Effector memory CD4-positive, alpha-beta T cell (primary cell): ENCODE data around the gene HSPA4.

Source experiments
- DNase-seq, 3 donors: peaks; one replicate each; pipeline ENCODE4 v3.0.0-alpha.2; 2020
- H3K27ac ChIP-seq: 2 replicates; pipeline ENCODE4 v1.7.0; 2013; ENCODE audit warnings: mild to moderate bottlenecking, low read length, moderate library complexity; ENCODE audit not compliant: insufficient read depth, poor library complexity, severe bottlenecking
- H3K27me3 ChIP-seq: replicated peaks from 2 replicates; pipeline ENCODE4 v1.7.0; 2013; ENCODE audit warnings: mild to moderate bottlenecking, low read length; ENCODE audit not compliant: insufficient read depth, control insufficient read depth, poor library complexity, severe bottlenecking
- H3K36me3 ChIP-seq: 2 replicates; pipeline ENCODE4 v1.7.0; 2013; ENCODE audit warnings: mild to moderate bottlenecking, low read length, moderate library complexity; ENCODE audit not compliant: control insufficient read depth, insufficient read depth
- H3K4me1 ChIP-seq: 2 replicates; pipeline ENCODE4 v1.7.0; 2013; ENCODE audit warnings: low read length, mild to moderate bottlenecking; ENCODE audit not compliant: control insufficient read depth, insufficient read depth, poor library complexity, severe bottlenecking
- H3K4me3 ChIP-seq: 2 replicates; pipeline ENCODE4 v1.7.0; 2013; ENCODE audit warnings: low read length, low read depth, mild to moderate bottlenecking; ENCODE audit not compliant: insufficient read depth, poor library complexity, severe bottlenecking
- H3K9me3 ChIP-seq: 2 replicates; pipeline ENCODE4 v1.7.0; 2013; ENCODE audit warnings: mild to moderate bottlenecking, low read length, moderate library complexity; ENCODE audit not compliant: control insufficient read depth

HSPA4 gene

DNA sequence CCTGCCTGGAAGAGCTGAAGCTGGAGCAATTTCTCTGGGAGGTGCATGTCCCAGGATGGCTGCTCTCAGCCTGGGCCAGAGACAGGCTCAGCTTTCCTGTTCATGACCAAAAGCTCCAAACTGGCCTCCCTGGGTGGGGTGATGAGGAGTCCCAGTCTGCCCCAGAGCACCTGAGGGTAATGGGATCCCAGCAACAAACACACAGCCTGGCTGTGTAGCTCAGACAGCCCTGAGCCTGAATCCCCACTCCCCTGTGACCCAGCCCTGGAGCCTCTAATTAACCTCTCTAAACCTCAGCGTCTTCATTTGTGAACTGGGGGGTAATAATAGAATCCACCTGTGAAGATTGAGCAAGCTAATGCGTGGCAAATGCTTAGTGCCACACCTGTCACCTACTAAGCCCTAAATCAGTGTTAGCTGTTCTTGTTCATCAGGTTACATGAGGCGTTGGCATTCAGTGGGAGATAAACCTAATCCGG, 67.5 kb downstream of the HSPA4 start:
- Histone ChIP-seq H3K4me3 (no peak overlapping the region), H3K27me3 (no peaks in the 10 kb centered on the region), H3K4me1 (no peaks in the 10 kb centered on the region), H3K36me3 (no peaks in the 10 kb centered on the region), H3K9me3 (no peaks in the 10 kb centered on the region), H3K27ac (no peak overlapping the region)
- DNase-seq = no peak

DNA sequence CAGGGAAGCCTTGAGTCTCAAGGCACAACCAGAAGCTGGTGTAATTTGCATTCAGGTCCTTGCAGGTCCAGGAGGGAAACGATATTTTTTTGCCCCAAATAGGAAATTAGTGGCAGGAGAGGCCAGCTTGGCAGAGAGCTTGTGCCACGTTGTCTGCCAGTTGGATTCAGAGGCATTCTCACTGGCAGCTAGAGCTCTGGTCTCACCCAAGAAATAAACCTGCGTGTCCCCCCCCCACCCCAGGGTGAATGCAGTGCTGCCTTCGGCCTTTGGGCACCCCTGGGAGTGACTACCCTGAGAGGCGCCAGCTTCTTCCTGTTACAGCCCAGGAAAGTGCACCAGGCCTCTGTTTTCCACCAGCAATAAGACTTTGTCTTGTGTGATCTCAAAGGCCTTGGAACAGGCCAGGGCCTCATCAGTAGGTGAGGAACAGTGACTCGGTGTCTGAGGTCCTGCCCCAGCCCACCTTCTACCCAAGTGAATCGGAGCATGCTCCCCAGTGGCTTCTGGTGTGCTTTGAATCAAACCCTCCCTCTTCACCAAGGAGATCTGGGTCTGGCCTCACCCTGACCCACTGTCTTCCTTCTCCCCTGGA, 68.4 kb downstream of the HSPA4 start:
- Histone ChIP-seq H3K36me3 (no peaks in the 10 kb centered on the region), H3K4me1 (no peaks in the 10 kb centered on the region), H3K9me3 (no peaks in the 10 kb centered on the region), H3K27me3 (no peaks in the 10 kb centered on the region), H3K4me3 (no peak overlapping the region), H3K27ac (no peak overlapping the region)
- DNase-seq = no peak

DNA sequence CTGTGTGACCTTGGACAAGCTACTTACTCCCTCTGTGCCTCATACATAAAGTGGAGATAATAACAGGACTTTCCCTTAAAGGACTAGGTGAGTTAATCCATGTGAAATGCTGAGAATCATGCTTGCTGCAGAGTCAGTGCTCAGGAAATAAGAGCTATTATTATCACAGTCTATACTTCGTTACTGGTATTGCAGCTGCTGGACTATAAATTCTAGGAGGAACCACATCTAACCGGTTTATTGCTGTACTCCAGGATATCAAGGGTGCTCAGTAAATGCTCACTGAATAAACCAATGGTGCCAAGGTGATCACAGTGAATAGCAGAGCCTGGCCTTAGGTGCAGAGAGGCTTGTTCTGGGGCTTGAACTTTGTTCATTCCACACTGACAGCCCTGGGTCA, 69.3 kb downstream of the HSPA4 start:
- Histone ChIP-seq H3K4me3 (no peak overlapping the region), H3K27me3 (no peaks in the 10 kb centered on the region), H3K4me1 (no peaks in the 10 kb centered on the region), H3K9me3 (no peaks in the 10 kb centered on the region), H3K36me3 (no peaks in the 10 kb centered on the region), H3K27ac (no peak overlapping the region)
- no peak for DNase-seq

- Histone ChIP-seq H3K4me3 (no peak overlapping the region), H3K36me3 (no peaks in the 10 kb centered on the region), H3K9me3 (no peaks in the 10 kb centered on the region), H3K27me3 (no peaks in the 10 kb centered on the region), H3K4me1 (no peaks in the 10 kb centered on the region), H3K27ac (no peak overlapping the region)
- DNase-seq = no peak
These were observed 69.9 kb downstream of the HSPA4 start for GRCh38 chr5:133121611-133122150.

DNA sequence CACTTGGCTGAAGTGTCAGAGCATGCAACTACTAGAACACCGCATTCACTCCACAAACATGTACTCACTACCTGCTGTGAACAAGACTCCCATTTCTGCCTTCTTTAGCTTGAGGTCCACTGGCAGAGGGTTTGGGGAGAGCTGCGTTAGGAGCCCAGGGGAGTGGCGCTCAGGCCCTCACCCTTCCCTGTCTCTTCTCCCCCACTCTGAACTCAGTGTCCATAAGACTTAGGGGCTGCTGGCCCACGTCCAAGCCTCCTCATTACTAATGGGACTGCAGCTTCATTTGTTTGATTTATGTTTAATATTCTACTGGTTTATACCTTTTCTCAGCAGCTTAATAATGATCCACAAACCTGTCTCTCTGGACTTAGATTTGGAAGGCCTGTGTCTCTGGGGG, 70.9 kb downstream of the HSPA4 start:
- H3K36me3 ChIP-seq = no peaks in the 10 kb centered on the region

DNA sequence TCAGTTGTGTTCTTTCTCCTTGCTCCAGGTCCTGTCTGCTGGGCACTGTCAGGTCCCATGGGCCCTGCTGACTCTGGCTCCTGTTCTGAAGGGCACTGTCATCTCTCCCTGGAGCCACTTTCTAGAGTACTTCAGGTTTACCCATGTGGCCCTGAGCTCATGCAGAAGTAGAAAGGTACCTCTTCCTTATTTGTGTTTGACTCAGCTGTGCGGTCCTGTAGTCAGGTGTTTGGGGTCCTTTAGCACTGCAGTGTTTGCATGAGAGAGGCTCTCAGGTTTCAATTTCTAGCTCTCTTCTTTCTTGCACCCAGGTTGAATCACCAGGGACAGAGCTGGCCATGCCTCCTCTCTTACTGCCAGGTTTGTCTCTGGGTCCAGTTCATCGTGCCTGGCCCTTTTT, 71.5 kb downstream of the HSPA4 start:
- Histone ChIP-seq H3K27ac (no peak overlapping the region), H3K27me3 (no peaks in the 10 kb centered on the region), H3K4me1 (no peaks in the 10 kb centered on the region), H3K9me3 (no peaks in the 10 kb centered on the region), H3K4me3 (no peak overlapping the region), H3K36me3 (no peaks in the 10 kb centered on the region)
- DNase-seq = no peak

More for the DNA sequence above, 70.9 kb downstream of the HSPA4 start:
- no peak overlapping the region for H3K4me3 ChIP-seq
- H3K27ac ChIP-seq = no peak overlapping the region
- no peak for DNase-seq
- H3K27me3 ChIP-seq = no peaks in the 10 kb centered on the region
- no peaks in the 10 kb centered on the region for H3K4me1 ChIP-seq
- no peaks in the 10 kb centered on the region for H3K9me3 ChIP-seq

GRCh38 chr5:133124891-133125290, 73.1 kb downstream of the HSPA4 start:
- H3K27ac ChIP-seq = no peak overlapping the region
- no peaks in the 10 kb centered on the region for H3K27me3 ChIP-seq
- no peak for DNase-seq
- no peaks in the 10 kb centered on the region for H3K9me3 ChIP-seq
- H3K4me1 ChIP-seq = no peaks in the 10 kb centered on the region
- no peak overlapping the region for H3K4me3 ChIP-seq
- H3K36me3 ChIP-seq = no peaks in the 10 kb centered on the region

DNA sequence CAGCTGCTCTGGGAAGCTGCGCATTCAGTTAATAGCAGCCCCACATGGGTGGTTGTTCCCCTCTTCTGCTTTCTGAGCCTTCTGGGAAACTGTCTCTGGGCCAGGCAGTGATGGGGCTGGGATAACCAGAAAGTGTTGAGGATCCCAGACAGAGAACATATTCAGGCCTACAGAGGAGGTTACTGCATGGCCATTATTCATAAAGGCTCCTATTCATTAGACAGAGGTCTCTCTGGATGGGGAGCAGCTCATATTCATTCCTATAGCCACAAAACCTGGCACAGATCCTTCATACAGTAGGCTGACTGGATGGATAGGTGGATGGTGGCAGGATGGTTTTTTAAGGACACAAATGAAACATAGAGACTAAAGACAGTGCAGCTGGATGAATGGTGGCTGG, 76.3 kb downstream of the HSPA4 start:
- Histone ChIP-seq H3K4me1 (no peaks in the 10 kb centered on the region), H3K27me3 (no peaks in the 10 kb centered on the region), H3K36me3 (no peaks in the 10 kb centered on the region), H3K27ac (no peak overlapping the region), H3K9me3 (no peaks in the 10 kb centered on the region), H3K4me3 (no peak overlapping the region)
- DNase-seq = no peak

- no peak for DNase-seq
- no peaks in the 10 kb centered on the region for H3K27me3 ChIP-seq
- H3K27ac ChIP-seq = no peak overlapping the region
- no peak overlapping the region for H3K4me3 ChIP-seq
- H3K4me1 ChIP-seq = no peaks in the 10 kb centered on the region
- no peaks in the 10 kb centered on the region for H3K9me3 ChIP-seq
- no peaks in the 10 kb centered on the region for H3K36me3 ChIP-seq
These were observed 77.5 kb downstream of the HSPA4 start for GRCh38 chr5:133129289-133129688.

DNA sequence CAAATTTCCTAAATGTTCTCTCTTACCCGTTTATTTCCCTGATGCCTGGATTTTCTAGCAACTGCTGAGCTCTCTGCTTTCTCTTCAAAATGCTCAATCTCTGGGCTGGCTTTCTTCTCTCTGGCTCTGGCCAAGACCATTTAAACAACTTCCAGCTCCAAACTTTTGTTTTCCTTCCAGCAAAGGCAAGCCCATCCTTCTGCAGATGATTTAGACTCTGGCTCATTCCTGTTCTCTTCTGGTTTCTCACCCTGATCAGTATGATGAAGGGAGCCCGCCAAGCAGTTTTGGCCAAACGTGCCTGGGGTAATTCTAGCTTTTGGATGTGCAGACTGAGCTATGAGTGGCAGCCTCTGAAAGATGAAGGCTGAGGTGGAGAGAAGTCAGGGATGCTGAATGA, 78.1 kb downstream of the HSPA4 start:
- DNase-seq = no peak
- no peaks in the 10 kb centered on the region for H3K27me3 ChIP-seq
- no peak overlapping the region for H3K27ac ChIP-seq
- no peaks in the 10 kb centered on the region for H3K4me1 ChIP-seq
- no peak overlapping the region for H3K4me3 ChIP-seq
- H3K36me3 ChIP-seq = no peaks in the 10 kb centered on the region
- no peaks in the 10 kb centered on the region for H3K9me3 ChIP-seq
